HG03521 (cell line): Measurements from ENCODE around the gene ST6GAL1.

ENCODE experiments used
- ATAC-seq: cut with Tn5 transposase; IDR thresholded peaks from one replicate; pipeline ENCODE4 v1.9.1; 2021; ENCODE audit warnings: mild to moderate bottlenecking, moderate library complexity; ENCODE audit not compliant: unreplicated experiment

ST6GAL1 gene

DNA sequence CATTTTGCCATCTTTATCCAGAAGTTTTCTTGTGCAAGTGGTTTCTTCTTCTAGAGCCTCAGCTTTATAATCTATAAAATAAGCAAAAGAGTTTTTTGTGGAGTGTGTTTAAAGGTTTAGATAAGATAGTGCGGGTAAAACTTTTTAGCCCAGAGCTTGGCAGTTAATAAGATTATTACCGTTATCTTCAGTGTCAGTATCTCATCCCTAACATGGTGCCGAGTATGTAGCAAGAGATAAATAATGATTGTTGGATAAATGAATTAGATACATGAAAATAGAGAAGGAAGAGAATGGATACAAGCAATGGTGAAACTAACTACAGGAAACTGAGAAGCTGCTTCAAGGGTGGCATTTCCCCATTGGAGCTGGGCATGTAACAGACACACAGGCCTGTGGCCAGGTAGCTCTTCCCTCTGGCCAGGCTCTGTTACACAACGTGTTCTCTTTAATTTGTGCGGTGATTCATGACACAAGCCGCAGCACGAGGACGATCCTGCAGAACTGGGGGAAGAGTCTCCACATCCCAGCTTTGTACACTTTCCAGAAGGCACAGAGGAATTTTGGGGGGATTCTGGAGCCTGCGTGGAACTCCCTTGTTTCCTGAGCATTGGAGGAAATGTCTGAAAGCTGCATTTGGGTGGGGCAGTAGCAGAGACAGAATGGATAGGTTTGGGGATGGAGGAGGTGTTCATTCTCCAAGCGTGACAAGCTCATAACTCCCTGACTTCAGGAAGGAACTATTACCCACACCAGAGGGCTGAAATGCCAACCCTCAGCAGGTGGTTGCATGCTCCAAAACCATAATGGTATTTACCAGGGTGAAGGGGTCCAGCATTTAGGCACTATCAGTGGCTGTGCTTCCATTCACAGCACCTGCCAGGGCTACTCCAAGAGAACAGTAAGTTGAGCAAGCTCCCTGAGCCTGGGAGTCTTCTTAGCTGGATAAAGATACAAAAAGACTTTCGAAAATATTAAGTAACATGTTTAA lies 14.2 kb upstream of the ST6GAL1 start:
- ATAC-seq = no peak

DNA sequence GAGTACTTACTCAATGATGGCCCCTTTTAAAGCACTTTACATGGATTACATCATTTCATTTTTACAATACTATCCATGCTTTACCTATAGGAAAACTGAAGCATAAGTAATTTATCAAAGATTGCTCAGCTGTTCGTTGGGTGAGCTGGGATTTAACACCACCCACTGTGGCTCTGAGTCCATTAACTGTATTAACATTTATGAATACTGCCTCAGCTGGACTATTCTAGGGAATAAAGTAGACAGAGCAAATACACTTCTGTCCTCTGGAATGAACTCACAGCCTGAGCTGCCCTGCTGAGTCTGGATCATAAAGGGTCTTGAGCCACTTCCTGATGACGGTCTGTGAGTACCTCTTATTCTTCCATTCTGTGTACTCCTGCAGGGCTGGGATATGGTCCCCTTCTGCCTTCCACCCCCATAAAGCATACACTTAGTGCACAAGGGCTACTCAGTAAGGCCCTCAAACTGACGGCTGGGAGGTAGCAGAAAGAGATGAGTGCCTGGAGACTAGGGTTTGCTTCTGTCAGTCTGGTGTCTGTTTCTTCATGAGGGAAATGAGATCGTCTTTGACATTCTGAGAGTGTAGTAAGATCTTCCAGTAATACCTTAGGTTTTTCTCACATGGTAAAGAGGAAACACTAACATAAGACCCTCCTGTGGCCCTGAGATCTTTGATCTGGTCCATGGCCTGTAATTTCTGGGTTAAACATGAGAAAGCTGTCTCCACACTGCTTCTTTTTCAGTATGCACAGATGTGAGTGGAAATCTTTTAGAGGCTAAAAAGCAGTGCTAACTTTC lies 12.6 kb upstream of the ST6GAL1 start:
- ATAC-seq = no peak

DNA sequence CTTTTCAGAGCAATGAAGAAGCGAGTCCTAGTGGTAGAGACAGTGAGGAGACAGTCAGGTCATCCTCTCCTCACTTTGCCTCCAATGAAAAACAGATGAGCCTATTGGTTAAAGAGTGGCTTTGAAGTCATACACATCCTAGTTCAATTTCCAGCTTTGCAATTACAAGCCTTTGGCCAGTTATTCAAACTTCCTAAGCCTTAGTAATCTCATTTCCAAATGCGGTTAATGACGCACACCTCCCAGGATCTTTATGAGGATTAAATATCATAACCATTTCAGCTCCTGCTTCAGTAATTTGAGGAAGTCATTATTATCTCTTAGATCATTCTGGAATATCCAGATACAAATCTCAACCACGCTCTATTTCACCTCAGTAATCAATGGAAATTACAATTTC lies 10.0 kb upstream of the ST6GAL1 start:
- ATAC-seq = no peak

DNA sequence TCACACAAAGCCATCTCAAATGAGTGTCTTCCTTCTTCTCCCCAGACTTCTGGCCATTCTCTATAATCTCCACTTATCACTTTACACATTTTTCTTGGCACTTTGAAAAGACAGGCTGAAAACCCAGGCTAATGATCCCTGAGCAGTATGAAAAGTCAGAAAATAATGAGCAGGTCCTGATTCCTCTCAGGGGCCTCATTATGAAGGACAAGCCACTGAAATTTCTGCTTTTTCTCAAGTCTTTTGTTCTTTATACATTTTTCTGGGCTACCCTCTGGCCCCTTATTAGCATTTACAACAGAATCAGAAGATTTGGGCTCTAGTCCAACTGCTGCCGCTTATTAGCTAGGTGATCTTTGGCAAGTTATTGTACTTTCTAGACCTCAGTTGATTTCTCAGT lies 9.5 kb upstream of the ST6GAL1 start:
- no peak for ATAC-seq

DNA sequence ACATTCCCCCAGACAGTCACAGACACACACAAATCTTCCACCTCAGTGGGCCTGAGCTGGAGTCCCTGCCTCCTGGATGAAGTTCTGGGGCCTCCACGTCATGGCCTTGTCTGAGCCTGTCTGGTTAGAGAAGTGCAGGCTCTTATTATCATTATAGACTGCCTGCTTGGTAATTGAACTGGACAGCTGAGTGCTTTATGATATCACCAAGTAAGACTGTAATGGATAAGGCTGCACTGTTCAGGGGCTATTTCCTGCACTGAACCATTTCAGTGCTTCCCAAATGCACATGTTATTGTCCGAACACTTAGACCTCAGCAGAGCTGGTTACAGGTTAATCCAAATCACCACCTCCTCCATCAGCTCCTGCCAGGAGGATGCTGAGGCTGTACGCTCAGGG lies 8.7 kb upstream of the ST6GAL1 start:
- no peak for ATAC-seq

DNA sequence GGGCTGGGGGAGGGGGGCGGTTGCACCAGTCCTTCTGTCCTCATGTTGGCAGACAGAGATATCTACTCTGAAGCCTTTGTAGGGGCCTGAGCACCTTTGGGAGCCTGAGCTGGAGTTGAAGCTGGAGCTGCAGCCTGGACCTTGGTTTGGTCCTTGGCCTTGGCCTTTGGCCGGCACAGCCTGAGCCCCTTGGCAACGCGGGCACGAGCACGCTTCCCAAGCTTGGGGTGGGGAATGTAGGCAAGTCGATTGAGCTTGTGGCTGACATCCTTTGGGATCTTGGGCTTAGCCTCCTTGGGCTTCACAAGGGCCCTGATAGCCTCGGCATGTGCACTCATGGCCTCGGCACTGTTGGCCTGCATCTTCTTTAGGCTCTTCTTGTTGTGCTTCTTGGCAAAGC lies 8.1 kb upstream of the ST6GAL1 start:
- no peak for ATAC-seq

DNA sequence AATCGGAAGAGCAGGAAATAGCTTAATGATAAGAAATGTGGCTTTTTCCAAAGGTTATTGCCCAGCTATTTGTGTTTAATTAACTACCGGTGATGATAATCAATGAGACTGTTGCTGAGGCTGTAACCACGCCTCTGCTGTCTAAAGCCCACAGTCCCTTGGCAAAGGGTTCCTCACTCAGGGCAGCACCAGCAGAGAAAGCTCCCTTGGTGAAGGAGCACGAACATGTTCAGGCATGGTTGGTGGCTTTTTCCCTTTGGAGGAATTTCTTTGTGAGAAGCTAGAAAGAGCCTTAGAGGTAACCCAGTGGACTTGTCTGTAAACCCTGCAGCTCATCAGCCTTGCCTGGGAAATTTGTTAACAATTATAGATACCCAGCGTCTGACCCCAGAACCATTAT lies 7.5 kb upstream of the ST6GAL1 start:
- no peak for ATAC-seq

DNA sequence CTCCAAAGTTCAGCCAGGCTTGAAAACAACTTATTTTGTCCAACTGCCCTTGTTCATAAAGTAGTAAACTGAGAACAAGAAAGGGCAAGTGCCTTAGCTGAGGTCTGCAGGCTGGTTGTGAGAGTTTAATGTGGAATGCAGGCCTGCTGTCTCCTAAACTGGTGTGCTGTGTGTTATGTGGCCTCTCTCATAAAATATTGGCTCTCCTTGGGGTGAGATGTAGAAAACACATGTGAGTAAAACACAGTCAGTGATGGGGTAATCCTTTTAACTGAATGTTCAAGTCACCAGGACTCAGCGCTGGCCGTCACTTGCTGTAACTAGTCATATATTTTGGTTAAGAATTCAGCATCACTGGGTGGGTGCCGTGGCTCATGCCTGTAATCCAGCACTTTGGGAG lies 7.1 kb upstream of the ST6GAL1 start:
- ATAC-seq = no peak

DNA sequence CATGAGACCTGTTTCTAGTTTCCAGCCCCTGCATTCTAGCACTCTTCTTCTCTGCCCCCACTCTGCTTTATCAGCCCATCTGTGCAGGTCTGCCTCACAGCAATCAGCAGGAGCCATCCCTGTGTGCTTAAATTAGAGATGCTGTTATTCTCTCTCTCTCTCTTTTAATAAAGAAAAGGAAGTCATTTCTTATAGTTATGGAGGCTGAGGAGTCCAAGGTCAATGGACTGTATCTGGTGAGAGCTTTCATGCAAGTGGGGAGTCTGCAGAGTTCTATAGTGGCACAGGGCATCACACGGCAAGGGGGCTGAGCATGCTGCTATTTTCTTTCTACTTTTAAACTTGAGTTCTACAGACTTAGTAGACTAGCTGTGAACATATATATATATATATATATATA lies 4.5 kb upstream of the ST6GAL1 start:
- ATAC-seq = no peak

DNA sequence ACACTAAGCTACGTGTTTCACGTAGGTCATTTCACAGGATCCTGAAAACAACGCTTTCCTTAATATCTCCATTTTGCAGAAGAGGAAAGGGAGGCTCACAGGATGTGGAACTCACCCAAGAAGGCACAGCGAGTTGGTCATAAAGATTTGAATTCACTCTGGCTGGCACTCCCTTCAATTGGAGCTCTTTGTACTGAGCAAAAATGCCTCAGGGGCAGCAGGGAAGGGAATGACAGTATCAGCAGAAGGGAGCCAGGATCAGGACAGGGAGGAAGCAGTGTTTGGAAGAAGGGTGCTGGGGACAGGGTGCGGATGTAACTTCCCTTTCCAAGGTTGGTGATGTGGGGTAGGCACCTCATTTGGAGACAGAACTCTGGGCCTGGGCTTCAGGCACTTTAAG lies 1.1 kb upstream of the ST6GAL1 start:
- no peak for ATAC-seq

DNA sequence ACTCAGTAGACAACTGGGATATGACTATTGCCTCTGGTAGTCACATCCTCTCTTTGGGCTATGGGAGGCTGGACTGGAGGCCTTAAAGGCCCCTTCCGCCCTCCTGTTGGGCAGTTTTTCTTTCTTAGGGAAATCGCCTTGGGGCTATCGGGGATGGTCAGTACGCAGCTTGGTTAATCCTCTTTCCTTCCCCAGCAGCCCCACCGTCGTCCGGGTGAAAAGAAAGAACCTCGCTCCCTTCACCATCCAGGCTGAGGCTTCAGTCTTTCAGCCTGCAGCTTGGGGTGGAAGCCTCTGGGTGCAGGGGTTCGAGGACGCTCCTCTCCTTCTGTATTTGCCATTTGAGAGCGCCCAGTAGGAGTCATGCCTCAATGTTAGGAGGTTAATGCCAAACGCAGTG lies 641 bp upstream of the ST6GAL1 start:
- no peak for ATAC-seq

DNA sequence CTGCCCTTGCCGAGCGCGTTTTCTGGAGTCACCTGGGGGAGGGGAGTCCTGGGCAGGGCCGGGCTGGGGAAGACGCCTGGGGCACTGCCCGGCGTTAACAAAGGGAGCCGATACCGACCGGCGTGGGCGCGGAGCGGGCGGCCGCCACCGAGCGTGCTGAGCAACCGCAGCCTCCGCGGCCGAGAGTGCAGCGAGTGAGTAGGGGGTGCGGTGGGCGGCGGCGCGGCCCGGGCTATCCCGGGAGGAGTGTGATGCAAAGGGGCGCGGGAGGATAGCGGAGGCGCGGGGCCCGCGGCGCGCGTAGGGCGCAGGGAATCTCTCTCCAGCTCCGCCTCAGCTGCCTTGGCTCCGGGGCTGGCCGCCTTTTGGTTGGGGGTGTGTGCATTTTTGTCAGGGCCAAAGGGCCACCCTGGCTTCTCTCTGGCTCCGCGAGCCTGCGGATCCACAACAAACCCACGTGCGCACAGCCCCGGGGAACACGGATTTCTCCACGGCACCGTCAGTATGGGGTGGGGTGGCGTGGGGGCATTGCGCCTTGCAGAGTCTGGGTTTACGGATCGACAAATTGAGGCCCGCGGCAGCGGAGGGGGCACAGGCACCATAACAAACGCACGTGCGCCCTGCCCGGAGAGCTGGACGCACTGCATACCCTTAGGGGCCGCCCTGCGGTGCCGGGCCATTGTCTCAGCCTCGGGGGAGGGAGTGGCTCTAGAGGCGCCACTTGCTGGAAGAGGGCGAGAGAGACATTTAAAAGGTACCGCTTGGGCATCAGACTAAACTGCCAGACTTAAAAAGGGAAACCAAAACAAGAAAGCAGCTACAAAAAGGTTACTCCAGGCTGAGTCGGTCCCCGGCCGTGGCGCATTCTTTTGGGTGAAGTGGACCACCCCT lies 560 bp downstream of the ST6GAL1 start:
- ATAC-seq = peak; percentile 63

DNA sequence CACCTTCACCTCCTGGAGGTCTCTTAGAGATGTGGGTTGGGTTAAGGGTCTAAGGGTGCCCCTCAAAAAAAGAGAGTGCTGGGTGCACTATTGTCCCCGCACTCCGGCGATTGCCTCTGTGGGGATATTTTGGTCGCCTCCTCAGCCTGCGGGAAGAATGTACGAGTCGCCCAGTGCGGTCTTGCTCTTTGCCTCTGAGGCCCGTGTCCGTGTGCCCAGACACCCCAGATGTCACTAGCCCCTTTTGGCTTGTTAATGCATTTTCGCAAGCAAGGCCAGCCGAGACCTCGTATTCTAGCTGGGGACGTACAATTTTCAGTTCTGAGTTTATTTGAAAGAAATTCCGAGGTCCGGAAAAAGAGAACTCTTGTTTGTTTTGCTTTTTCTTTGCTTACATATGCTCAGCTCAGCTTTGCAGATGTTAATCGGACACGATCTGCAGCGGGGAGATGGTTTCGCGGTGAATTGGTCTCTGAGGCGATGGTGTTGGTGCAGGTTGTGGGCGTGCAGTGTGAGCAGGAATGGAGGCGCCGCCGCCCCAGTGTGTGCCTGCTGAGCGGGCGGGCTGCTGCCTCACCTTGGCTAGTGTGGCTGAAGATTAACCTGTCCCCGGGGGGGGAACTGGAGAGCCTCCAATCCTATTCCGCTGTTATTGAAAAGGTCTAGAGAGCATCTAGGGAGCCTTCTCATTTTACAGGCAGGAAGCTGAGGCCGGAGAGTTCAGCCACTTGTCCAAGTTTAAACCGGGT lies 1.4 kb downstream of the ST6GAL1 start:
- ATAC-seq = peak; percentile 34

DNA sequence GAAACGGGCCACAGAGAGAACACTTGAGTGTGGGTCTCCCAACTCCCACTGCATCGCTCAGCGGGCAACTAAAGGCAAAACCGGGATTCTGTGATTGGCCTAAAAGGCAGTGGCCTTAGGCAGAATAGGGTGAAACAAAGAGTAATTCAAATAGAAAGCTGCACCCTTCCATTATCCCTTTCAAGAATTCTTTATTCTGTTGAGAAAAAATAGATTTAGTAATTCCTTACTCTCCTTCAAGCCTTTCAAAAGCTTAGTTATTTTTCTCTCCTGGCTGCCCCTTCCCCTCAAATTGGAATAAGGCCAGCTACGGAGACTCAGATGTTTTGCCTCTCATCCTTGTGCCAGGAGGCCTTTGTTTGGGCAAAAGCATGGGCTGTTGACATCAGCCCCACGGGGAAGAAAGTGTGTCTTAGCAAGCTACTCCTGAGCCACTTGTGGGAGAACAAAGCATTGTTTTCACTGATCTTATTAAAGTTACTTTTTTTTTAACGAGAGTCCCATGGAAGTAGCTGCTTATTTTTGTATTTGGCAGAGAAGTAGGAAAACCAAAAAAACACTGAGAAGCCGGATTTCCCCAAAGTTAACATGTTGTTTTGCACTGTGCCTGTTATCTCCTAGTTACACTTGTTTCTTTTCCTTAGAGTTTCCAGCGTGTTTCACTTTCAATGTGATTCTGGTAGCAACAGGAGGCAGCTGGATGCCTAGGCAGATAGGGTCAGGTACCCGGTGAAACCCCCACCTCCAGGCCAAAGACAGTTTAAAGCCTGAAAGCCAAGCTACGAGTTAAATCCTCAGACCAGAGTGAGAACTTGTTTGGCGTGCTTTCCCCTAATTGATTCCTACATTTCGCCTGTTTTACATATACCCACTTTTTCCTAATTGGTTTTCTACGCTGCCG lies 2.2 kb downstream of the ST6GAL1 start:
- no peak for ATAC-seq

DNA sequence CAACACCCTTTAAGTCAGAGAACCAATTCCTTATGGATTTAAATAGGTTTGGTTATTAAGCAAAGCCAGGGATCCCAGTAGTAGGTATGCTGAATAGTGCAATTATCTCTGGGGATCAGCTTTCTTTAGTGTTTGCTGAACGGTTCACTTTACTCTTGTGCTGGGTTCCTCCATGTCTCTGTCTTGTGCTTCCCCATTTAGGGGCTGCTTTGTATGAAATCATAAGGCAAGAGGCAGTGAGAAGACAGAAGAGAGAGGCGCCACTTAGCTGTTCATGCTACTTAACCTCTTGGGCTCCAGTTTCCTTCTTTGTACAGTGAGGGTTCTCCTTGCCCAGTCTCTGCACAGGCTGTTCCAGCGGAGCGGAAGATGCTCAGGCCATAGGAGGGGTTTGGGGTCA lies 3.5 kb downstream of the ST6GAL1 start:
- ATAC-seq = no peak

DNA sequence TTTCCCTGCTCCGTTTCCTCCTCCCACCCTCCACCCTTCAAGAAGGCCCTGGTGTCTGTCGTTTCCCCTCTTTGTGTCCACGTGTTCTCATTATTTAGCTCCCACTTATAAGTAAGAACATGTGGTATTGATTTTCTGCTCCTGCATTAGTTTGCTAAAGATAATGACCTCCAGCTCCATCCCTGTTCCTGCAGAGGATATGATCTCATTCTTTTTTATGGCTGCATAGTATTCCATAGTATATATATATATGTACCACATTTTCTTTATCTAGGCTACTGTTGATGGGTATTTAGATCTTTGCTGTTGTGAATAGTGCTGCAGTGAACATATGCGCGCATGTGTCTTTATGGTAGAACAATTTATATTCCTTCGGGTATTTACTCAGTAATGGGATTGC lies 4.8 kb downstream of the ST6GAL1 start:
- no peak for ATAC-seq

DNA sequence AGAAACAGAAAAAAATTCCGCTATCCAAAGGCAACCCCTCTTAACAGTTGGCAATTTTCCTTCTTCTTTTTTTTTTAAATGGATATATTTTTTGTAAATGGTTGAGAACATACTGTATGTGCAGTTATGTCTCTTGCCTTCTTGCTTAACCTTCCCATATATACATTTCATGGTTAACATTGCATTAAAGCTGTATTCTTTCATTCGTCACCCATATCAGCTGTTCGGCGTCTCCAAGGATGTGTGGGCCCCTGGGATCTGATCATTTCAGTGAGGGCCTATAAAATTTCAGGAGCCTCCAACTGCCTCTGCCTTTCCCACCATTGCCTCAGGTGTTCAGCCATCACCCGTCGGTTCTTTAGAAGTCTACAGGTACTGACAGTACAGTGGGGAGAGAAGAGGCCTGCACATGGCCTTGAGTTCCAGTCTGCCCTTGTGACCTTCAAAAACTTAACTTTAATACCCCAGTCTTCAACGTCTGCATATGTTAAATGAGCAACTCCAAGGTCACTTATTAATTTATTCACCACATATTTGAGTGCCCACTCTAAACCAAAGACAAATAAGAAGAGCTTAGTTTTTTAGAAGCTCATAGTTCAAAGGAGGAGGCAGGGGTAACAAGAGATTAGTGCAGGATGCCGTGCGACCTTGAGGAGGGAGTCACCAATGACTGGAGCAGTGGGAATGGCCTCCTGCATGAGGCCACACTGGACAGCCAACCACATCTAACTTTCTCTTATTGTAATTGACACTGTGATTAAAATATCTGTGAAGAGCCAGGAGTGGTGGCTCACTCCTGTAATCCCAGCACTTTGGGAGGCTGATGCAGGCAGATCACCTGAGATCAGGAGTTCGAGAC lies 6.9 kb downstream of the ST6GAL1 start:
- ATAC-seq = no peak

DNA sequence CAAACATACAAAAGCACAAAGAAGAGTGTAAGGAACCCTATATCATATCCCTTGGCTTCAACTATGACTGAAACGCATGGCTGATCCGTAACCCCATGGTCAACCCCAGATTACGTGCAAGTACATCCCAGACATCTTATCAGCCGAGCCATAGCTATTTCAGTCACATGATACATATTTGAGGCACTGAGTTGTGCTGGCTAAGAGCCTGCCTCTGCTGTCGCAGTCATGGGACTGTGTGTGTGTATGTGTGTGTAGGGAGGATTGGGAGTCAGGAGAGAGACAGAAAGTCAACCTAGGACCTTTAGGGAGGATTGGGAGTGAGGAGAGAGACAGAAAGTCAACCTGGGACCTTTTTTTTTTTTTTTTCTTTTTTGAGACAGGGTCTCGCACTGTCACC lies 8.4 kb downstream of the ST6GAL1 start:
- ATAC-seq = no peak
